Ramos (cell line): ENCODE results near the gene TRIM39.

Source experiments
- in situ Hi-C: fragments of 300-500 bp; cut with MboI; formaldehyde crosslinking; loops from one replicate; pipeline ENCODE4 v1.14.3; 2022; ENCODE audit warnings: low sequenced_read_pairs; ENCODE audit not compliant: unreplicated experiment

The TRIM39 gene

DNA sequence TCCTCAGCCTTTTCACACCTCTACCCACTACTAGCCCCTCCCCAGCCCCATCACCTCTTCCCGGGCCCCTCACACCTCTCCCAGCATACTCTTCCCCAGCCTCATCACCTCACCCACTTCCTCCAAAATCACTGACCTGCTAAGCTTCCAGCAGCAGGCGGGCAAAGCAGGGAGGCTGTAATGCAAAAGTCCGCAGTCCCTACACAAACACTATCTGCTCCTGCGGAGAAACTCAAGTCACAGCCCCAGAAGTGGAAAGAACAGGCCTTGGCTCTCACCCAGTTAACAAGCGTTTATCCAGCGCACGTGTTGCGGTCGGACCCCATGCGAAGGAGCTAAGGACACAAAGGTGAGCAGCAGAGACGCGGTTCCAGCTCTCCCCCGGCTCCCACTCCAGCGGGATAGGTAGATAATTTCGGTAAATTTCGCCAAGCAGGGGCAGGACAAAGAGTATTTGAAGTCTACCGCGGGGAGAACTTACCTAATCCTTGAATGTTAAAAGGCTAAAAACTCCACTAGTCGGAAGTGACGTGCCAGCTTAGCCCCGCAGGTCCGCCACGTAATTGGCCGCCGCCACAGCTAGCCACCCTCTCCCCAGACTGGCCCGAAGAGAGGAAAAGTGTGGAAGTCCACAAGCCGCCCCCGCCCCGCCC is 728 bp upstream of the TRIM39 start:
- in situ Hi-C loops: no loop called here

DNA sequence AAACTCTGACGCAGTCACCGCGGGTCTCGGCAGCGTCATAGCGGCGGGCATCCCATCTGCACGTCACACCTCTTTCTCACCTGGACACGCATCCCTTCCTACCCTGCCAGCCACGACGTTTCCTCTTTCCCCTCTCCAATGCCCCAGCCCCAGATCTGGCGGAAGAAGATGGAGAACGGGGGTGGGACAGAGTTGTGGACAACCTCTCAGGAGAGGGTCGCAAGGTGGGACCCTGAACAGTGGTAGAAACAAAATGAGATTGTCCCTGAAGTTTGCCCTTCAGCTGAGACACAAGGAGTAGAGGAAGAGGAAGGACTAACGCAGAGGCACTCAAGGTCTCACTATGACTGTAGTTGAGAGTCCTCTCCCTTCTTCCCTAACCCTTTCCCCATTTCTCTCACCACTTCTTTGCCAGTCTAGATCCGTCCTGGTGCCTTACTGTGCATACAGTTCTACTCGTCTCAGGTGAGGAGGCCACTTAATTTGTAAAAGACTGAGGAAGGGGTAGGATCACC is 562 bp downstream of the TRIM39 start:
- in situ Hi-C loops: no loop called here

DNA sequence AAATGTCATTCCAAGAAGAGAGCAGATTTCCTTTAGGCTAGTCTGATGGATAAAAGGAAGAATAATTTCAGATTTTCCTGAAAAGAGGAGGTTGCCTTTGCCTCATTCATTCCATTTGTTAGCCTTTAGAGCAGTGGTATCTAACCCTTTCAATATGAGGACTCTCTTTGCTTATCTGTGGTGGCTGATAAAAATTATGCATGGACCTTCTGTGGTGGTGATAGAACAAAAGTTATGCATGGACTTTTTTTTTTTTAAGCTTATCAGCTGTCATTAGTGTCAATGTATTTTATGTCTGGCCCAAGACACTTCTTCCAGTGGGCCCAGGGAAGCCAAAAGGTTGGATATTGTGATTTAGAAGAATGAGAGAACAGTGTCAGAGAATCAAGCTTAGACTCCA is 1.7 kb downstream of the TRIM39 start:
- in situ Hi-C loops: no loop called here

DNA sequence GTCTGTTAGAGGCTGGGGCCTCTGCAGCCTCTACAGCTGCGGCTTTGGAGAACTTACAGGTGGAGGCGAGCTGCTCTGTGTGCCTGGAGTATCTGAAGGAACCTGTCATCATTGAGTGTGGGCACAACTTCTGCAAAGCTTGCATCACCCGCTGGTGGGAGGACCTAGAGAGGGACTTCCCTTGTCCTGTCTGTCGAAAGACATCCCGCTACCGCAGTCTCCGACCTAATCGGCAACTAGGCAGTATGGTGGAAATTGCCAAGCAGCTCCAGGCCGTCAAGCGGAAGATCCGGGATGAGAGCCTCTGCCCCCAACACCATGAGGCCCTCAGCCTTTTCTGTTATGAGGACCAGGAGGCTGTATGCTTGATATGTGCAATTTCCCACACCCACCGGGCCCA is 2.6 kb downstream of the TRIM39 start:
- in situ Hi-C loops: no loop called here

DNA sequence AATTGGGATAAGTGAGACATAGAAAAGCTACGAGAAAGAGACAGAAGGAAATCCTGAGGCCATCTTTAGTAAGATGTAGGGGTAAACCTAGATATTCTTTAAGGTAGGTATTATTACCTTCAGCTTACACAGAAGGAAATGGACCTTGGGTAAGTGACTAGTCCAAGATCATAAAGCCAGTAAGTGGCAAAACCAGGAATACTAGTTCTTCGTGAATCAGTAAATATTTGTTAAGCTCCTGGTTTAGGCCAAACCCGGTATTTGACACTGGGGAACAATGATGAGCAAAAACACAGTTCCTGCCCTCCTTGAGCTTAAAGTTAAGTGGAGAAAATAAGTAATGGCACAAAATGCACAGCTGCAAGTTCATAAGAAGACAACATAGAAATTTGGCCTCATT is 5.3 kb downstream of the TRIM39 start:
- in situ Hi-C loops: no loop called here

DNA sequence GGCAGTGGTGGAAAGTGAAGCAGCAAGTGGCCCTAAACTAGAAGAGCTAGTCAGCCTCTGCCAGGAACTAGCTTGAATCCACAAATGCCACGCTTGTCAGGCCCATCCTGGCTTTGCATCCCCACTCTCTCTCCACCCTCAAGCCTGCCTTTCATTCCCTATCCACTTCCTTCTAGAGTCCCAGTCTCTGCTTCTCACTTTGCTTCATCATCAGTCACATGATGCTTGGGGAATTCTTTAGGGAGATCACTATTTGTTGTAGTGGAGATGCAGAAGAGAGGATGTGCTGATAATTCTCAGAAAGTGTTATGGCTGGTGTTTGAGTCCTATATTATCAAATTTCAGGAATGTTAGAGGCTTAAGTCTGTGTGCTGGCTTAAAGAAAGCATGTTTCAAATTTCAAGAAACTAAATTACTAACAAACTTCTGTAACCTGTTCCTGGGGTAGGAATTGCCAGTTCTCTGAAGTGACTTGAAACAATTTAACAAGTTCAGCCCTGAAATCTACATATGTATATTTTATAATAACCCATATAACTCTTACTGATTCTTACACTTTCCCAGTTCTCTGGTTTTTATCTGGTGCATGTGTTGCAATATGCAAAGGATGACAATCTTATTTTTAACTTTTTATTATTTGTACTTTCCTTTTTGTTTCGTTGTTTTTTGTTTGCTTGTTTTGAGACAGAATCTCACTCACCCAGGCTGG is 7.5 kb downstream of the TRIM39 start:
- in situ Hi-C loops: no loop called here

DNA sequence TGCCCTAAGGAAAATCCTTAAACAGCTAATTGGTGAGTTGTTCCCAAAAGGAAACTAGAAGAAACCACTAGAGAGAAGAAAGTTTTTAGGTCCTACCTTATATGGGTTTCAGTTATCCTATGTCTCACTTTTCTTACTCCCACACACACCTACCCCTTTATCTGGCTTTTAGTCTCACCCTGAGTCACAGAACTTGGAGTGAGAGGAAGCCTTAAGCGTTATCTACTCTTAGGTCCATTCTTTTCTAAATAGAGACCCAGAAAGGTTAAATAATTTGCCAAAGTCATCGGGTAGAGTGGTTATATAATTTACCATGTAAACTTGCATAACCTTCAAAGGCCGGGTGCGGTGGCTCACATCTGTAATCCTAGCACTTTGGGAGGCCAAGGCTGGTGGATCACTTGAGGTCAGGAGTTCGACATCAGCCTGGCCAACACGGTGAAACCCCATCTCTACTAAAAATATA is 13.9 kb downstream of the TRIM39 start:
- in situ Hi-C loops: no loop called here

DNA sequence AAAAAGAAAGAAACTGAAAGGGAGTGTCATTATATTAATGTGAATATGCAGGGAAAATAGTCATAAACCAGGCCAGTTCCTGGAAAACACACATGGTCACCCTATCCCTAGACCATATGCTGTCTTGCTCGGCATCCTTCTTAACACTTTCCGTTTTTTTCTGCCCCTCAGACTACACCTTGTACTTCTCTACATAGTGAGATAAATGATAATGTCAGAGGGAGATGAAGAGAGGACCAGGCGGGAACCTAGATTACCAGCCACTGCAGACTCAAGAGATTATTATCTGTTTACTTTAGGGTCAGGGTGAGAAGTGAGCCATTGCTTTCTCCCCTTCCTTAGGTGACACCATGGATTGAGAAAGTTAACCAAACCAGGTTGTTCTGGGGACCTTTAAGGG is 14.5 kb downstream of the TRIM39 start:
- in situ Hi-C loops: no loop called here

DNA sequence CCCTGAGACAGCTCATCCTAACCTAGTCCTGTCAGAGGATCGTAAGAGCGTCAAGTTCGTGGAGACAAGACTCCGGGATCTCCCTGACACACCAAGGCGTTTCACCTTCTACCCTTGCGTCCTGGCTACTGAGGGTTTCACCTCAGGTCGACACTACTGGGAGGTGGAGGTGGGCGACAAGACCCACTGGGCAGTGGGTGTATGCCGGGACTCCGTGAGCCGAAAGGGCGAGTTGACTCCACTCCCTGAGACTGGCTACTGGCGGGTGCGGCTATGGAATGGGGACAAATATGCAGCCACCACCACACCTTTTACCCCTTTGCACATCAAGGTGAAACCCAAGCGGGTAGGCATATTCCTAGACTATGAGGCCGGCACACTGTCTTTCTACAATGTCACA is 15.0 kb downstream of the TRIM39 start:
- in situ Hi-C loops: no loop called here

DNA sequence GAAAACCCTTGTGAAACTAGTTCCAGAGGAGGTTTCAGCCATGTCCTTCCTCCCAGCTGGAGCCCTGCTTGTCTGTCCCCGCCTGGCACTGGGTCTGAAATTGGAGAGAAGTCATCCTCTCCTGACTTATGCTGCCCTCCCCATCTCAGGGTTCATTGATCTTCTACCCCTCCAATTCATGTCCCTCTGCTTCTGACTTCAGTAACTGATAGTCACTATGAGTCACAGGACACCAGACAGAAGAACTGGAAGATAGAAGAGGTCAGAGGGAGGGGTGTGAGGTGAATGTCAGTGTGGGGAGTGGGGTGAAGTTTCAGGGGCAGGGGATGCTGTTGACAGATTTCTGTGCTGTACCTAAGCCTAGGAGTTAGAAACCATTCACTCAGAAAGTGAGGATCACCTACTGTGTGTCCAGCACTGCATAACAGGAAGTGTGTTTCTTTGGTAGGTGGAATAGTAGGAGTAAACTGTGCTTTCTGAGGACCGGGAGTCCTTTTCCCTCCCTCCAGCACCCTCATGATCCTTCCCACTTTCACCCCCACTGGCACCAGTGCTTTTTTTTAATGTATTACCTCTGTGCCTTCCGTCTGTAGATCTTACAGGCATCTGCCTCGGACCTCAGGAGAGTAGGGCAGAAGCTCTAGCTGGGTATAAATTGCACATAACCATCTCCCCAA is 17.6 kb downstream of the TRIM39 start:
- in situ Hi-C loops: no loop called here

DNA sequence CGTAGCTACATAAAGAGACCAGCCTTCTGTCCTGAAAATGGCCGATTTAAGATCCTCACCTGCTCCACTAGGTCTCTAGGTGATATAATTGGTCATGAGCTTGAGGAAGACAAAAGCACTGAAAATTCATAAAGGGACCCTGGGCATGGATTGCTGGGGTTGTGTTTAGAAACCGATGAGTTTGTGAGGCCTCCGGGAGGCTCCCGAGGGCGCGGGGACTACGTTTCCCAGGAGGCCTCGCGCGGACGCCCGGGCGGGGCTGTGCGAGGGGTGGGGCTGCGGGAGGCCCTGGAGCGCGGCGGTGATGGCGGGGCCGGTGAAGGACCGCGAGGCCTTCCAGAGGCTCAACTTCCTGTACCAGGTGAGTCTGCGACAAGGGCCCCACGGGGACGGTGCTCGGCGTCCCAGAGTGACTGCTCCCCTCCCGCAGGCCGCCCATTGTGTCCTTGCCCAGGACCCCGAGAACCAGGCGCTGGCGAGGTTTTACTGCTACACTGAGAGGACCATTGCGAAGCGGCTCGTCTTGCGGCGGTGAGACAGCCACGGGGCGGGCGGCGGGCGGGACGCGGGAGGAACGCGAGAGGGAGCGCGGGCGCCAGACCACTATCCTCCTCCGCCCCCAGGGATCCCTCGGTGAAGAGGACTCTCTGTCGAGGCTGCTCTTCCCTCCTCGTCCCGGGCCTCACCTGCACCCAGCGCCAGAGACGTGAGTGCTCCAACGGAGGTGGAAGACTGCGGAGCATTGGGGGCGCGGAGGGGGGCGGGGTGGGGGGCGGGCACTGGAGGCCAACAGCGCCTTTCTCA is 18.3 kb downstream of the TRIM39 start, which contains the start of gene RPP21:
RPP21 (plus strand) TSS at position 289 of the 804 bp plus-strand sequence; CDS start at position 305, 16 bp downstream.
- in situ Hi-C loops: no loop called here

DNA sequence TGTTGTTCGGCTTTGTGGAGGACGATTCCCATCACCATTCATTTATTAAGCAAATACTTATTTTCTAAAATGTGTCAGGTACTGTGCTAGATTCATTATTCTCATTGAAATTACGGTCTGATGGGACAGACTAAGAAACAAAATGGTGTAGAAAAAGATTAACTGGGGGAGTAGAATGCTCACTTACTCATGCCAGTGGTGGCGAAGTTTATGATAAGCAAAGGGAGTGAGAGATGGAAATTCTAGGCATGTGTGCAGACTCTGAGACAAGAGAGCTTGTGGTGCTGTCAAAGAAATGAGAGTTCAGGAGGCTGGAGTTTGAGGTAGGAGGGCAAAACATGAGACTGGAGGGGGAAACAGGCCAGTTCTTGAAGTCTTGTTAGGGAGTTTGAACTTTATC is 19.1 kb downstream of the TRIM39 start:
- in situ Hi-C loops: no loop called here

DNA sequence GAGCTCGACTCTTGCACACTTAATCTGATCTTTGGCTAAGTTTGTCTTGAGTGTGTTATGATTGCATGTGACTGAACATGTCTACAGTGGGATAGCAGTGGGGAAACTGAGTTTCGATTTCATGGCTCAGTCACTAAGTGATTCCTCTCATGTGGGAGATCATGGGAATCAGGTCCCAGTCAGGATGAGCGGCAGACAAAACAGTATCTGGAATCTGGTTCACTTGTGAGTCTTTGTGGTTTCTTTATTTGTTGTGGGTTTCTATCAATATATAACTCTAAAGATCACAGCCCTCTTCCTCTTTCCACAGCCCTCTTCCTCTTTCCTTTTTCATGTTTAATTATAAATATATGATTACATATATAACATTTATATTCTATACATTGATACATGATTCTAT is 22.2 kb downstream of the TRIM39 start:
- in situ Hi-C loops: no loop called here

DNA sequence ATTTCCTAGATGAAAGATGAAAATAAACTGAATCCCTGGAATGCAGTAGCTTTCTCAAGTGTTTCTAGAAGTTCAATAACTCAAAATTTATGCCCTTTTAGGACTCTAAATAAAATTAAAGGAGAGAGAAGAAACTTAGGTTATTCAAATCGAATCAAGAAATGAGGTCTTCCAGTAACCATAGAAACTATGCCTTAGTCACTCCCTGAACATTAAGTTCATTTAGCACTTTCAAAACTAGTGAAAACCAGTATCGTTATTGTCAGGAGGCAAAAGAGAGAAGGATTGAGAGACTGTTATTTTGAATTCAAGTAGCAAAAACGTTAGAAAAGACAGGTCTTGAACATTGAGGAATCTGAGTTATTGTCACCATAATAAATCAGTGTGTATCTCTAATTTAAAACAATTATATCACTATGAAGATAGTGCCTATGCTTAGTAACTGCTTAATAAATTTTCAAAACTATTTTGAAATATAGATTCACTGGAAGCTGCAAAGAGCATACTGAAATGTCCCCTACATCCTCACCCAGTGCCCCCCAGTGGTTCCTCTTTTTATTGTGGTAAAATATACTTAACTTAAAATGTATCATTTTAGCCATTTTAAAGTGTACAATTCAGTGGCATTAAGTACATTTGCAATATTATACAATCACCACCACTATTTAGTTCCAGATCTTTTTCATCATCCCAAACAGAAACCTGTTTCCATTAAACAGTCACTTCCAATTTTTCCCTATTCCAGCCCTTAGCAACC is 22.9 kb downstream of the TRIM39 start:
- in situ Hi-C loops: no loop called here

DNA sequence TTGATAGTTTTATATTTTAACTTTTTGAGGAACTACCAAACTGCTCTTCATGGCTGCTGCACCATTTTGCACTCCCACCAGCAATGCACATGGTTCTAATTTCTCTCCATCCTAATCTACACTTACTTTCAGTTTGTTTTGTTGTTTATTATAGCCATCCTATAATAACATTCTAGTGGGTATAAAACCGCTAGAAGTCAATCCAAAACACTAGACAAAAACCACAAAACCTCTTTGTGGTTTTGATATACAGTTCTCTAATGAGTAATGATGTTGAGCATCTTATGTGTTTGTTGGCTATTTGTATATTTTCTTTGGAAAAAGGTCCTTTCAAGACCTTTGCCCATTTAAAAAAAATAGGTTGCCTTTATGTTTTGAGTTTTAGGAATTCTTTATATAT is 23.8 kb downstream of the TRIM39 start:
- in situ Hi-C loops: no loop called here

DNA sequence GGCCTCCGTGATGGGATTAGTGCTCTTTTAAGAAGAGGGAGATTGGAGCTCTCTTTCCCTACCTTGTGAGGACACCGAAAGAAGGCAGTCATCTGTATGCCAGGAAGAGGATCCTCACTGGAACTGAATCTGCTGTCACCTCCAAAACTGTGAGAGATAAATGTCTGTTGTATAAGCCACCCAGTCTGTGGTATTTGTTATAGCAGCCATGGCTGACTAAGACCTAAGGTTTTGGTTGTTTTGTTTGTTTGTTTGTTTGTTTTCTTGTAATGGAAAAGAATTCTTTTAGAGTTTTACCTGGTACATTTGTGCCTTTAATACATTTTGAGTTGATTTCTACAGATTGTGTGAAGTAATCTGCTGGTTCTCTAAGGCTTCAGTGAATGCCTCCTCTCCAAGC is 25.8 kb downstream of the TRIM39 start:
- in situ Hi-C loops: no loop called here

DNA sequence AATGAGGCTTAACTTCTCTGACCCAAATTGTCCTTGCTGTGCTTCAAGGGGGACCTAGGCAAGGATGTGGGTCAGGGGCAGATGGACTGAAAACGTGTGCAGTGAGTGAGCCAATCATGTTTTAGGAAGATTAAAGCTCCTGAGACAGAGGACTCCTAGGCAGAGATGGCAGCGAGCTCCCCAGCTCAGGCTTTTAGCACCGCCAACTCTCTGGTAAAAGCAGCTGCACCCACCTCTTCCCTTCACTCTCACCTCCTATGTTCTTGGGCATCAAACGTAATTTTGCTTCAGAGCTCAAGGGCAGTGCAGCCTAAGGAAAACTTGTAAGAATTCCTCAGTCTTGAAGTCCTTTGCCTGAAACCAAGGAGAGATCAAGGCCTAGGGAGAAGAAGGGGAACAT is 28.6 kb downstream of the TRIM39 start:
- in situ Hi-C loops: no loop called here

DNA sequence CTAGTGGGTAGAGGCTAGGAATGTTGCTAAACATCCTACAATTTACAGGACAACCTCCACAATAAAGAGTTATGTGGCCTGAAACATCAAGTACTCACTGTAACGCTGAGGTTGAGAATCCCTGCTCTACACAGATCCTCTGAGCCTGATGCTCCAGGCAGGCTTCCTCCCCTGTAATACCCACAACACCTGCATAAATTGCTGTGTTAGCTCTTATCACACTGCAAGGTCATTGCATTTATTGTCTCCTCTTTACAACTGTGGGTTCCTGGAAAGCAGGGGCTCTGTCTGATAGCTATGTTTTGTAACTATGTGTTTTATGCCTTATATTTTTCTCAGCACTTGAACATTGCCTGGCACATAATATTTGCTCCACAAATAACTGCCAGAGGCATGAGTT is 29.8 kb downstream of the TRIM39 start:
- in situ Hi-C loops: no loop called here

DNA sequence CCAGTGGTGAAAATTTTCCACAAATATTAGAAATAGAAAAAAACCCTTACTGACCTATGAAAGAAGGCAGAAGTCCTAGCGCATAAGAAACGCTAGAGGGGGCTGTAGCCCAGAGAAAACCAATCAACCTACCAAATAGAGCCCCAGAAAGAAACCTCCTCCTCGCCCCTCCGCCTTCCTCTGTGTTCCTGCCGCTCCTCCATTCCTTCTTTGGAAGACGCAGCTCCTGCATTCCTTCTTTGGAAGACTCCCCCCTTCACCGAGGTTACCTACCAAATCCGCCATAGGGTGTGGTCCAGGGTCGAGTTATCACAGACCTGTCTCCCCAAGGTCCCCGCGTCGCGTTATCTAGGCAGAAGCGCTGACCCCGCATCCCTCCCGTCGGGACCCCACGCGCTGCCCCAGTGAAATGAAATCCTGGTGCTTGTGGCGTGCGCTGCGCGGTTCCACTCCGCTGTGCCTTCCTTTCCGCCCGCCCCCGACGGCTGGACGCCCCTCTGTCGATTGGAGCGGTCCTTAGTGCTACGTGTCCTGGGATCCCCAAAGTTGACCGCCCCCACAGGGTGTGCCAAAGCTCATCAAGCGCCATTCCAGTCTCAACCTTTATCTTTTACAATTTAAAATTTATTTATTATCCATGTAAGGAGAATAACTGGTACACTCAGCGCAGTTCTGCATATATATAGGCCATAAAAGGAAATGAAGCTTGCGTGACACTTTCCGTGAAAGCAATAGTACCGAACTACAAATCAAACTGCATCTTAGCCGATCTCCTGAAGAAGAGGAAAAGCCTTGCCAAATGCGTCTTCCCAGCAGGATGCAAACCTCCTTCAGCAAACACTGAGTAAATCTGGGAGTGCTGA is 31.2 kb downstream of the TRIM39 start:
- in situ Hi-C loops: no loop called here
